Renal cortex interstitium (tissue), 11 donors: ENCODE data around the gene RNF130. TPM values are rescaled to one million over a fixed set of nuclear protein-coding genes. Genes with fewer than 3 reads are reported as not detected.
"Not testable (repeated sequence)": the region's sequence is repeated elsewhere in the genome, so short reads cannot be mapped to it uniquely, and the experiment has no call there.

Source experiments
- DNase-seq, 11 donors: peaks; one replicate each; pipeline ENCODE4 v3.0.0-alpha.2; 2013; ENCODE audit warnings: low read depth in 9 of 11, low spot score in 4 of 11; ENCODE audit errors: extremely low read depth in 1 of 11
- polyA plus RNA-seq, 3 donors: library from polyadenylated mRNA; unstranded; fragments of 120-200 nt; gene quantifications; one replicate each; pipeline ENCODE4 v1.2.1, GENCODE V29; 2013; ENCODE audit not compliant: insufficient read length in 3 of 3

Gene RNF130
- polyA plus RNA-seq, 3 donors: 66.5 to 70.2 (median 68.9) TPM

GRCh38 chr5:180041301-180042274 lies 30.0 kb downstream of the RNF130 start:
- no peak for DNase-seq

- DNase-seq: no peak
These were observed 31.0 kb downstream of the RNF130 start for GRCh38 chr5:180040287-180041214.

DNA sequence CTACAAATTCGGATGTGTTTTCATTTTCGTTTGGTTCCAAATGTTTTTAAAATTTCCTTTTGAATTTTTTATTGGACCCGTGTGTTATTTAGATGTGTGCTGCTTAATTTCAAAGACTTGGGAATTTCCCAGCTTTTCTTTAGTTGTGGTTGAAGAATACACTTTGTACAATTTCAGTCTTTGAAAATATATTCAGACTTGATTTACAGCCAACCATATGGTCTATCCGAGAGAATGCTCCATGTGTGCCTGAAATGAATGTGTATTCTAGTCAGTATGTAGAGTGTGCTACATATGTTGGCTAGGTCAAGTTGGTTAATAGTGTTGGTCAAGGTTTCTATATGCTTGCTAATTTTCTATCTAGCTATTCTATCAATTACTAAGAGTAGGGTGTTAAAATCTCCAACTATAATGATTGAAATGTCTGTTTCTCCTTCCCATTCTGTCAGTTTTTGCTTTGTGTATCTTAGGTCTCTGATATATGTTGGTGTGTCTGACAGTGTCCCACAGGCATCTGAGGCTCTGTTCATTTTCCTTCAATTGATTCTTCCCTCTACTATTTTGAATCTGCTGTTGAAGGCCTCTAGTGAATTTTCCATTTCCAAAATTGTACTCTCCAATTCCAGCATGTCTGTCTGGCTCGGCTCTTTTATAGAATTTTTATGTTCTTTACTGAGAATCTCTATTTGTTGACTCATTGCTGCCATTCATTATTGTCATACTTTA lies 36.2 kb downstream of the RNF130 start:
- no peak for DNase-seq

DNA sequence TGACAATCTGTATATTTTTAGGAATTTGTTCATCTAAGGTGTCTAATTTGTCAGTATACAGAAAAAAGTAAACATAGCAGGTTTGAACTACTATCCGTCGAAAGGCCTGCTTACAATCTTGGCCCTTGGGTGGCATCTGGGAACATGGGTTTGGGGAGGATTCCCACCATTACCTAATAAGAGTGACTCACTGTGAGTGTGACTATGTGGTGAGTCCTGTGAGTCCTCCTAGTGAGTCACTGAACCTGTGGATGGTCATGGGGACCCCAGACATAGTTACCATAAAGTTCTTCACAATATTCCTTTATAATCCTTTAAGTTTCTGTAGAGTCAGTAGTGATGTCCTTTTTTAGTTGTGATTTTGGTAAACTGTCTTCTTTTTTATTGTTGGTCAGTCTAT lies 37.0 kb downstream of the RNF130 start:
- DNase-seq: no peak

GRCh38 chr5:180027459-180028089 lies 44.0 kb downstream of the RNF130 start:
- no peak for DNase-seq

- no peak for DNase-seq
These were observed 44.7 kb downstream of the RNF130 start for GRCh38 chr5:180026734-180027458.

- DNase-seq: no peak
These were observed 45.2 kb downstream of the RNF130 start for GRCh38 chr5:180026320-180026719.

DNA sequence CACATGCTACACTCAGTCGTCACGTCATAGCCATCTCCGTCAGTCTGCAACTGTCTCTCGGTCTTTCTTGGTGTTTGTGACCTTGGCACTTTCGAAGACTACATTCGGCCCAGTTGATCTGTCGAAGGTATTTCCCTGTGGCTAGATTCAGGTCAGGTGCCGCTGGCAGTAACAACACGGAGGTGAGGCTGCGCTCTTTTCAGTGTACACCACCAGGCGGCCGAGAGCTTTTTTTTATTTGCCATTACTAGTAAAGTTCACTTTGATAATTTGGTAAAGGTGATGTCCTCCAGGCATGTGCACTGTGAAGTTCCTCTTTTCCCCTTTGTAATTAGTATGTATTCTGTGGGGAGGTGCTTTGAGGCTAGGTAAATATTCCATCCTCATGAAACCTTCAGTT lies 49.7 kb downstream of the RNF130 start:
- DNase-seq: no peak

DNA sequence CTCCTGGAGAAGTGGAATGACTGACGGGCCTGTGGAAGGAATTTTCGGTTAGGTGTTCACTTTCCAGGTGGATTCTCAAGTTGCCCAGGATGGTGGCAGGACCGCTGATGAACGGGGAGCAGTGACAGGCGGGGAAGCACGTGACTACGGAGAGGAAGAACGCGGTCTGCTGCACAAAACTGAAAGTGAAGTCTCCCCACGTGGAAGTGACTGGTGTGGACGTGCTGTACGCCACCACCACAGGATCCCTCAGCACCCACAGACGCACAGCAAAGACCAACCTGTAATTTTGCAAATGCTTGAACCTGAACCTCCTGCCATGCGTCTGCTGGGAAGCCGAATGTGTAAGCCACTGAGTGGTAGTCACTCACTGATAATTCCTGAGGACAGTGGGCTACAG lies 51.4 kb downstream of the RNF130 start:
- no peak for DNase-seq

DNA sequence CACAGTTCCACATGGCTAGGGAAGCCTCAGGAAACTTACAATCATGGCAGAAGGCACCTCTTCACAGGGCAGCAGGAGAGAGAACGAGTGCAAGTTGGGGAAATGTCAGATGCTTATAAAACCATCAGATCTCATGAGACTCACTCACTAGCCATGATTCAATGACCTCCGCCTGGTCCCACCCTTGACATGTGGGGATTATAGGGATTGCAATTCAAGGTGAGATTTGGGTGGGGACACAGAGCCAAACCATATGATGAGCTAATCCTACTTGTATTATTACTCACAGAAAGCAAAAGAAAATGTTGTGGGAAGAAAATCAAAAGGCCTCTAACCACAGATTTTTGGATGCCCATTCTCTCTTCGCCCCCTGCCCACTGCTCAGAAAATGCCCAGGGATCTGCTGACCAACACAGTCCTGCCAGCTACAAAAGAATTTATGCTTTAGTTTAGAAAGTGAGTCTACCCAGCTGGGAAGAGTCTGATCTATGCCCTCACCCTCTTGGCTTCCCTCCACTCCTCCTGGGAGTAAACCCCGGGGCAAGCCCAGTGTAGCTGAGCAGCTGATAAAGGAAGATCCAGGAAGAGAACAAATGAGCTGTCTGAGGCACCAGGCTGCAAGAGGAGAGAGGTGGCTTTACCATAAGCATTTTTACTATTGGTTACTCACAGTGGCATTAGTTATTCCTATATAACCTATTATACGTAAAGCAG lies 53.1 kb downstream of the RNF130 start:
- DNase-seq: no peak

DNA sequence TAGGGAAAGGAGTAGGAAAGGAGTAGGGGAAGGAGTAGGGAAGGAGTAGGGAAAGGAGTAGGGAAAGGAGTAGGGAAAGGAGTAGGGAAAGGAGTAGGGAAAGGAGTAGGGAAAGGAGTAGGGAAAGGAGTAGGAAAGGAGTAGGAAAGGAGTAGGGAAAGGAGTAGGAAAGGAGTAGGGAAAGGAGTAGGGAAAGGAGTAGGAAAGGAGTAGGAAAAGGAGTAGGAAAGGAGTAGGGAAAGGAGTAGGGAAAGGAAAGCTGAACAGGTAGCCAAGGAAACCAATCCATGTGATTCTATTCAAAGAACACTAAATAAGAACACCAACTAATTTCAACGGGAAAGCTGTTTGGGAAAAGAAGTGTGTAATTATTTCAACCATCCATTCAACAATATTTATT lies 56.0 kb downstream of the RNF130 start:
- DNase-seq: not testable (repeated sequence)

DNA sequence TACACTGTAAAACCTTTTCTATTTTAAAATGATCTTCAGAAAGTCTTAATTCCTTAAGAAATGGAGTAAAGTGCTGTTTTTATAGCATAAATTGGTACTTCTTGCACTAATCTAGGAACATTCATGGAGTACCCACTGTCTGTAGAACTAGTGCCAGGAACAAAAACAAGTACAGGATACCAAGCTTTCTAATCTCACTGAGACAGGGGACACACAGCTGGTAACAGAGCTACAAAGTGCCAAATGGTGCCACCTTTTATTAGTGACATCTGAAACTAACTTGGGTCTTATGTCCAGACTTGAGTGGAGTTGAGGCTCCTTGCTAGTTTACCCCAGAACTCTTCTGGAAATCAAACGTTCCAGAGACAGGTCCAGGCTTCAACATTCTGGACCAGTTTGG lies 57.9 kb downstream of the RNF130 start:
- no peak for DNase-seq

- no peak for DNase-seq
These were observed 59.2 kb downstream of the RNF130 start for GRCh38 chr5:180012316-180012715.

- DNase-seq: no peak
These were observed 60.9 kb downstream of the RNF130 start for GRCh38 chr5:180010636-180011035.

- no peak for DNase-seq
These were observed 62.0 kb downstream of the RNF130 start for GRCh38 chr5:180009581-180009980.

GRCh38 chr5:180008433-180008832 lies 63.1 kb downstream of the RNF130 start:
- DNase-seq: no peak

GRCh38 chr5:180007582-180007981 lies 64.0 kb downstream of the RNF130 start:
- peak in 1 of 11 donors; percentile 5 for DNase-seq
